ENCODE data around the gene PRKG1. TPM values are rescaled to one million over a fixed set of nuclear protein-coding genes. Genes with fewer than 3 reads are reported as not detected.
A peak's percentile ranks its signal among the peaks of the same experiment; 100 is the strongest.

The PRKG1 gene
- total and polyA plus RNA-seq, 2 of the 8 experiments (the other 6 are each of a cell fraction or from before 2014, with no cell fraction given), result 4.2 to 15.2 TPM

DNA sequence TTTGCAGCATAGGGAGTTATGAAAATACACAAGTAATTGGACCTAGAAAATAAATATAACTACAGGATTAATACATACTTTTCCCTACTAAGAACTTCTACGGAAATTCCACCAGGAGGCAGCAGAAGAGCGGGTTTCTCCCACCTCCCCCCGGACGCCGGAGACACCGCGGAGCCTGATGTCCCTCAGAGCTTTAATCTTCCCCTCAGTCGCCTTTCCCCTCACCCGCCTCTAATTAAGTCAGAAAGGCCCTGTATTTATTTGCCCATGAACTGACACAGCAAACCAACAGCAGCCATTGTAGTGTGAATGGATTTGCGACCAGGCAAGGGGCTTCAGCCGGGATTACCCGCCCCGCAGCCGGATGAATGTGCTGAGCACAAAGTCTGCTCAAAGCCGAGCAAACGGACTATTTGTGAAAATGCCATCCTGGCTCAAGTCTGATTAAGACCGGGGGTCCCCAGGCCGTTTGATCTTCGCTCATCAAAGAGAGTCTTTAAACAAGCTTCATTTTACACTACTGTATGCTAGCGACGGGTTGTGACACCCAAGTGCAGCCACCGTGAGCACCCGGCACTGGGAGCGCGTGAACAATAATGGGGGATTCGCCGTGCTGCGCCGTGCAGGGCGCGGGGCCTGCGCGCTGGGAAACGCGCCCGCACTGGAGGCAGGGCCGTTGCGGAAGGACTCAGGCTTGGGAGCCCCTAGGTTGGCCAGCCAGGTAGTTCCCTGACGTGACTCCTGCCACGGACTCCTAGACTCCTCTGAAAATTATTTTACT lies 1234.2 kb downstream of the PRKG1 start (continued):
- TF ChIP-seq EZH2 (IDR thresholded peaks at IDR 0.05; ENCODE audit: low read depth, low read length, severe bottlenecking), result peak; percentile 51
- TF ChIP-seq YY1 (IDR thresholded peaks at IDR 0.05; ENCODE audit: low read depth, low read length), result peak; percentile 62; the same call in 1 of the 2 replicates
- TF ChIP-seq CBX8 (IDR thresholded peaks at IDR 0.05; ENCODE audit: borderline replicate concordance, low read depth, low read length), result no peak
- peak; percentile 85 to 92 for TF ChIP-seq RAD21 (IDR thresholded peaks at IDR 0.05 in 1 of 2, conservative IDR thresholded peaks at IDR 0.05 in 1 of 2; ENCODE audit: low read depth in 2 of 2, low read length in 2 of 2)
- TF ChIP-seq RBBP5 (IDR thresholded peaks at IDR 0.05; ENCODE audit: borderline replicate concordance, low read depth, low read length), result 0 out of 2 replicates have a peak, but pooled peaks have one; percentile 26
- TF ChIP-seq, protein P1, sequence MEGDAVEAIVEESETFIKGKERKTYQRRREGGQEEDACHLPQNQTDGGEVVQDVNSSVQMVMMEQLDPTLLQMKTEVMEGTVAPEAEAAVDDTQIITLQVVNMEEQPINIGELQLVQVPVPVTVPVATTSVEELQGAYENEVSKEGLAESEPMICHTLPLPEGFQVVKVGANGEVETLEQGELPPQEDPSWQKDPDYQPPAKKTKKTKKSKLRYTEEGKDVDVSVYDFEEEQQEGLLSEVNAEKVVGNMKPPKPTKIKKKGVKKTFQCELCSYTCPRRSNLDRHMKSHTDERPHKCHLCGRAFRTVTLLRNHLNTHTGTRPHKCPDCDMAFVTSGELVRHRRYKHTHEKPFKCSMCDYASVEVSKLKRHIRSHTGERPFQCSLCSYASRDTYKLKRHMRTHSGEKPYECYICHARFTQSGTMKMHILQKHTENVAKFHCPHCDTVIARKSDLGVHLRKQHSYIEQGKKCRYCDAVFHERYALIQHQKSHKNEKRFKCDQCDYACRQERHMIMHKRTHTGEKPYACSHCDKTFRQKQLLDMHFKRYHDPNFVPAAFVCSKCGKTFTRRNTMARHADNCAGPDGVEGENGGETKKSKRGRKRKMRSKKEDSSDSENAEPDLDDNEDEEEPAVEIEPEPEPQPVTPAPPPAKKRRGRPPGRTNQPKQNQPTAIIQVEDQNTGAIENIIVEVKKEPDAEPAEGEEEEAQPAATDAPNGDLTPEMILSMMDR (IDR thresholded peaks at IDR 0.05; ENCODE audit: control extremely low read depth in 1 of 3, insufficient read depth in 1 of 3, low read depth in 1 of 3, low read length in 3 of 3), result peak; percentile 58 to 74 (median 63)

Measured in H1 (cell line).